Mesendoderm (in vitro differentiated cells): ENCODE results near the gene UMOD.

Experiments used
- DNase-seq: peaks from one replicate; pipeline ENCODE4 v3.0.0; 2013
- H2AK5ac ChIP-seq: 2 replicates; pipeline ENCODE4 v1.6.1; 2013; ENCODE audit warnings: low read length, inconsistent platforms
- H2BK120ac ChIP-seq: 2 replicates; pipeline ENCODE4 v1.6.1; 2013; ENCODE audit warnings: low read depth, mild to moderate bottlenecking, low read length, moderate library complexity, mixed read lengths
- H2BK15ac ChIP-seq: replicated peaks from 2 replicates; pipeline ENCODE4 v1.6.1; 2013; ENCODE audit warnings: low read depth, mild to moderate bottlenecking, moderate library complexity
- H2BK5ac ChIP-seq: 2 replicates; pipeline ENCODE4 v1.6.1; 2013; ENCODE audit warnings: low read length, inconsistent platforms
- H3K18ac ChIP-seq: 2 replicates; pipeline ENCODE4 v1.6.1; 2013; ENCODE audit warnings: mild to moderate bottlenecking, low read length, mixed read lengths
- H3K23ac ChIP-seq: one replicate; pipeline ENCODE4 v1.6.1; 2013; ENCODE audit warnings: low read length
- H3K27ac ChIP-seq: 2 replicates; pipeline ENCODE4 v1.5.1; 2013; ENCODE audit warnings: low read depth, mild to moderate bottlenecking, inconsistent platforms, low read length, moderate library complexity
- H3K27me3 ChIP-seq: 2 replicates; pipeline ENCODE4 v1.6.1; 2013; ENCODE audit warnings: low read length, control low read depth, mild to moderate bottlenecking, inconsistent platforms; ENCODE audit not compliant: insufficient read depth, poor library complexity
- H3K36me3 ChIP-seq: 2 replicates; pipeline ENCODE4 v1.6.1; 2013; ENCODE audit warnings: low read length, inconsistent platforms; ENCODE audit not compliant: control insufficient read depth, insufficient read depth
- H3K4ac ChIP-seq: one replicate; pipeline ENCODE4 v1.6.1; 2013; ENCODE audit warnings: low read depth, mild to moderate bottlenecking, low read length, moderate library complexity
- H3K4me1 ChIP-seq: 2 replicates; pipeline ENCODE4 v1.6.1; 2013; ENCODE audit warnings: low read depth, low read length, inconsistent platforms; ENCODE audit not compliant: control insufficient read depth
- H3K4me2 ChIP-seq: 2 replicates; pipeline ENCODE4 v1.6.1; 2013; ENCODE audit warnings: low read length
- H3K4me3 ChIP-seq: 2 replicates; pipeline ENCODE4 v1.5.1; 2013; ENCODE audit warnings: mild to moderate bottlenecking, low read length
- H3K56ac ChIP-seq: one replicate; pipeline ENCODE4 v1.6.1; 2013; ENCODE audit warnings: low read length
- H3K79me1 ChIP-seq: 2 replicates; pipeline ENCODE4 v1.6.1; 2013; ENCODE audit warnings: low read length, inconsistent platforms
- H3K79me2 ChIP-seq: 2 replicates; pipeline ENCODE4 v1.6.1; 2013; ENCODE audit warnings: mild to moderate bottlenecking, low read length; ENCODE audit not compliant: control insufficient read depth, insufficient read depth
- H3K9ac ChIP-seq: 2 replicates; pipeline ENCODE4 v1.6.1; 2013; ENCODE audit warnings: low read length, inconsistent platforms
- H4K5ac ChIP-seq: one replicate; pipeline ENCODE4 v1.6.1; 2013; ENCODE audit warnings: low read length
- H4K8ac ChIP-seq: one replicate; pipeline ENCODE4 v1.6.1; 2013; ENCODE audit warnings: low read depth, mild to moderate bottlenecking, control low read depth, low read length, moderate library complexity
- WGBS: extraction: QIAGEN DNeasy Blood & Tissue Kit; methylation state at CpG from one replicate; pipeline ENCODE4 v1.1.7; 2013; ENCODE audit warnings: low lambda C conversion rate, missing lambda C conversion rate; ENCODE audit not compliant: insufficient coverage; ENCODE audit errors: extremely low coverage; 5-methylcytosine and 5-hydroxymethylcytosine counted together

Gene UMOD

DNA sequence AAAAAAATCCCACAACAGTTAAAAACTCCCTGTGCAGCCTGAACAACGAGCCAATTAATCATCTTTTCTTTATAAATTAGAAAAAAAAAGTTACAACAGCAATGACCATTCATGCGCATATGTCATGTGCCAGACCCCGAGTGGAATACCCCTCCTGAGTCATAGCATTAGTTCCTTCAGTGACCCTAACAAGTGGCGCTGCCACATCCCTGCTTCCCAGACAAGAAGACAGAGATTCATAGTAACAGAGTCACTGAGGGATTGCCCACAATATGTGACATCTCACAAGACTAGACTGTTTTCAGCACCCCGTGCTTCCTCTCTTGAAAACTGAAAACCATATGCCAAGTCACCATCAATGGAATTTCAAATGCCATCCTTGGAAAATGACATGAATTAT is 7.9 kb downstream of the UMOD start:
- H3K36me3 ChIP-seq, result no peaks in the 10 kb centered on the region
- no peak overlapping the region for H4K5ac ChIP-seq
- no peak overlapping the region for H3K18ac ChIP-seq
- no peaks in the 10 kb centered on the region for H3K79me2 ChIP-seq
- H2AK5ac ChIP-seq, result no peak overlapping the region
- no peaks in the 10 kb centered on the region for H3K79me1 ChIP-seq
- no peak for DNase-seq
- no peak overlapping the region for H4K8ac ChIP-seq
- H3K4me3 ChIP-seq, result no peak overlapping the region
- H2BK120ac ChIP-seq, result no peak overlapping the region
- no peaks in the 10 kb centered on the region for H3K27me3 ChIP-seq
- H2BK5ac ChIP-seq, result no peak overlapping the region
- WGBS, result no CpG with 5 or more reads among the region's 5 CpGs
- H2BK15ac ChIP-seq, result no peak overlapping the region
- H3K4ac ChIP-seq, result no peak overlapping the region
- no peaks in the 10 kb centered on the region for H3K4me1 ChIP-seq
- no peak overlapping the region for H3K27ac ChIP-seq
- no peak overlapping the region for H3K9ac ChIP-seq
- H3K23ac ChIP-seq, result no peak overlapping the region
- H3K56ac ChIP-seq, result no peak overlapping the region
- H3K4me2 ChIP-seq, result no peak overlapping the region

DNA sequence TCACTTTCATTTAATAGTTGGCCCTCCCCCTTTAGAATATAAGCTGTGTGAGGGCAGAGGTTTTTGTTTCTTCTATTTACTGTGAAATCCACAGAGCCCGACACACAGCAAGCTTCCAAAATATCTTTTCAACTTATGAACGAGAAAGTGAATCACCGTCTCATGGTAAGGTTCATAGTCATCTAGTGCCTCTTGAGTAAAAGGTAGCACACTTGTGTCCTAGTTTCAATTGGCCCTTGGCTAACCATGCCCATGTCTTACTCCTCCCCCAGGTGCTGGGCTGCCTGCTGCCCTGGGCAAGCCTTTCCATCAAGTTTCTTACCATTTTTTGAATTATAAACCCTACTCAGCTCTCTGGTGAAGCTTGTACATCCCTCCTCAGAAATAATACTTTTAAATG is 12.8 kb downstream of the UMOD start:
- Histone ChIP-seq H3K56ac (no peak overlapping the region), H3K79me1 (no peaks in the 10 kb centered on the region), H3K23ac (no peak overlapping the region), H3K4me3 (no peak overlapping the region), H2BK120ac (no peak overlapping the region), H2AK5ac (no peak overlapping the region), H3K4me1 (no peaks in the 10 kb centered on the region), H3K18ac (no peak overlapping the region), H3K27ac (no peak overlapping the region), H2BK15ac (no peak overlapping the region), H3K36me3 (no peaks in the 10 kb centered on the region), H3K79me2 (no peaks in the 10 kb centered on the region), H3K4ac (no peak overlapping the region), H3K4me2 (no peak overlapping the region), H2BK5ac (no peak overlapping the region), H4K5ac (no peak overlapping the region), H3K27me3 (no peaks in the 10 kb centered on the region), H3K9ac (no peak overlapping the region), H4K8ac (no peak overlapping the region)
- no peak for DNase-seq
- no CpG with 5 or more reads among the region's 3 CpGs for WGBS

DNA sequence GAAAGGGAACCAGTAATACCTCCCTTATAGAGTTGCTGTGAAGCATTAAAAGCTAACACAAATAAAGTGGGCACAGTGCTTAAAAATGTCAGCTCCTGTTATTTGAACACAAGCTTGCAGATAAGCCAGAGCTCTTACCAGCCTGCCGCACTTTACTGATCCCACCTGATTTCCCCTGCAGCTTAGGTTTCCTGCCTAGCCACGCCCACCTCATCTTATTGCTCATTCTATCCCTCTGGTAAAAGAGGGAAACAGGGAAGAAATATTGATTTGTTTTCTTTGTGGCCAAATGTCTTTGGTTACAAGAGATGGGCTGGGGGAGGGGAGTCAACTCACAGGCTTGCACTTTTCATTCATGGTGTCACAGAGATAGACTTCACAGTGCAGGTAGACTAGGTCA is 15.6 kb downstream of the UMOD start:
- Histone ChIP-seq H3K36me3 (no peaks in the 10 kb centered on the region), H3K18ac (no peak overlapping the region), H3K79me2 (no peaks in the 10 kb centered on the region), H3K4me2 (no peak overlapping the region), H2BK120ac (no peak overlapping the region), H4K5ac (no peak overlapping the region), H3K79me1 (no peaks in the 10 kb centered on the region), H3K9ac (no peak overlapping the region), H3K4me1 (no peaks in the 10 kb centered on the region), H3K4me3 (no peak overlapping the region), H3K27ac (no peak overlapping the region), H3K23ac (no peak overlapping the region), H2BK5ac (no peak overlapping the region), H2BK15ac (no peak overlapping the region), H4K8ac (no peak overlapping the region), H3K56ac (no peak overlapping the region), H2AK5ac (no peak overlapping the region), H3K27me3 (no peaks in the 10 kb centered on the region), H3K4ac (no peak overlapping the region)
- DNase-seq, result no peak
- no CpG with 5 or more reads among the region's 2 CpGs for WGBS

DNA sequence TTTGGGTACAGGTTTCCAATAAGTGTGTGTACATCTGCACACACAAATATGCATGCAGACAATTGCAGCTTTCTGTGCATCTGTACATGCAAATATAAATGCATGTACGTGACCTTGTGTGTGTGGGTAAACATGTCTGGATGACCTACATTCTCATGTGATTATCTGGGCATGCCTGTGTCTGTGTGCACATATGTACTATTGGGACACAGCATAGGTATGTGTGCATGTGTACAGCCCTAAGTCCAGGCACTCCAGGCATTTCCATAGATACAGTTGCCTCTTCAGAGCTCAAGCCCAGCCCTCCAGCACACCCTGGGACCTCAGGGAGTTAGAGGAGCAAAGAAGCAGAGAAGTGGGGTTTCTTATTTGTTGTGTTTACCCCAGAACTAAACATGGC is 18.1 kb downstream of the UMOD start:
- no peak overlapping the region for H4K8ac ChIP-seq
- no peak overlapping the region for H3K56ac ChIP-seq
- H3K4me2 ChIP-seq, result no peak overlapping the region
- no peak overlapping the region for H3K4me3 ChIP-seq
- DNase-seq, result no peak
- no peaks in the 10 kb centered on the region for H3K79me2 ChIP-seq
- H4K5ac ChIP-seq, result no peak overlapping the region
- no peak overlapping the region for H3K23ac ChIP-seq
- no peak overlapping the region for H3K18ac ChIP-seq
- H2BK15ac ChIP-seq, result no peak overlapping the region
- WGBS, result no CpG with 5 or more reads among the region's 1 CpG
- H3K4ac ChIP-seq, result no peak overlapping the region
- H3K27ac ChIP-seq, result no peak overlapping the region
- H2BK120ac ChIP-seq, result no peak overlapping the region
- H2BK5ac ChIP-seq, result no peak overlapping the region
- no peak overlapping the region for H3K9ac ChIP-seq
- H3K36me3 ChIP-seq, result no peaks in the 10 kb centered on the region
- no peaks in the 10 kb centered on the region for H3K27me3 ChIP-seq
- no peaks in the 10 kb centered on the region for H3K4me1 ChIP-seq
- no peaks in the 10 kb centered on the region for H3K79me1 ChIP-seq
- H2AK5ac ChIP-seq, result no peak overlapping the region

DNA sequence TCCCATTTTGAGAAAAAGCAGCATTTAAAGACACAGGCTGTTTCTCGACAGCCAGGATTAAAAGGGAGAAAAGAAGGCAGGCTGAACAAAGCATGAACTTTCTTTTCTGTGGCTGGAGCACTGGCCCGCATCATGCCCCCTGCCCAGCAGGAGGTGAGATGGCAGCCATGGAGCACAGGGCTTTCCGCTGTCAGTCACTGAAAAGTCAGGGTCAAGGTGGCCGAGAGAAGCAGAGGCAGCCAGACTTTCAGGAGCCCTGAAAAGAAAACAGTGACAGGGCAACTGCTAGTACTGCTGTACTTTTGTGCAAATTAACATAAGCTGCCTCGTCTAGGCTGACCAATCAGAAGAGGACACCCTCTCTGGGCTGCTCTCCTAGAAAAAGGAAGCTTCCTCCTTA is 19.4 kb downstream of the UMOD start:
- no peak overlapping the region for H2BK120ac ChIP-seq
- H4K5ac ChIP-seq, result no peak overlapping the region
- H4K8ac ChIP-seq, result no peak overlapping the region
- no peaks in the 10 kb centered on the region for H3K36me3 ChIP-seq
- H2AK5ac ChIP-seq, result no peak overlapping the region
- H3K9ac ChIP-seq, result no peak overlapping the region
- H3K23ac ChIP-seq, result no peak overlapping the region
- H3K27ac ChIP-seq, result no peak overlapping the region
- H3K4me2 ChIP-seq, result no peak overlapping the region
- H3K4me3 ChIP-seq, result no peak overlapping the region
- H3K79me2 ChIP-seq, result no peaks in the 10 kb centered on the region
- no peaks in the 10 kb centered on the region for H3K4me1 ChIP-seq
- no peak overlapping the region for H3K18ac ChIP-seq
- H3K4ac ChIP-seq, result no peak overlapping the region
- no CpG with 5 or more reads among the region's 5 CpGs for WGBS
- H2BK5ac ChIP-seq, result no peak overlapping the region
- no peak for DNase-seq
- H3K56ac ChIP-seq, result no peak overlapping the region
- H2BK15ac ChIP-seq, result no peak overlapping the region
- no peaks in the 10 kb centered on the region for H3K79me1 ChIP-seq
- H3K27me3 ChIP-seq, result no peaks in the 10 kb centered on the region

DNA sequence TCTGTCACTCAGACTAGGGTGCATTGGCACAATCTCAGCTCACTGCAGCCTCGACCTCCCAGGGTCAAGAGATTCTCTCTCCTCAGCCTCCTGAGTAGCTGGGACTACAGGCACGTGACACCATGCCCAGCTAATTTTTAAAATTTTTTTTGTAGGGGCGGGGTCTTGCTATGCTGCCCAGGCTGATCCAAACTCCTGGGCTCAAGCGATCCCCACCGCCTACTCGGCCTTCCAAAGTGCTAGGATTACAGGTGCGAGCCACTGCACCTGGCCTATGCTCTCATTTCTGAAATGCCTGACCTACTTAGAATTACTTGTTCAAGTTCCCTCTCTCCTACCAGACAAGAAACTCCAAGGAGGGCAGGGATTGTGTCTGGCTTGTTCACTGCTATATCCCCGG is 20.1 kb downstream of the UMOD start:
- Histone ChIP-seq H3K79me1 (no peaks in the 10 kb centered on the region), H3K4me3 (no peak overlapping the region), H3K27me3 (no peaks in the 10 kb centered on the region), H4K5ac (no peak overlapping the region), H3K56ac (no peak overlapping the region), H3K4me1 (no peaks in the 10 kb centered on the region), H3K4me2 (no peak overlapping the region), H3K23ac (no peak overlapping the region), H3K9ac (no peak overlapping the region), H2BK5ac (no peak overlapping the region), H3K36me3 (no peaks in the 10 kb centered on the region), H2AK5ac (no peak overlapping the region), H4K8ac (no peak overlapping the region), H3K27ac (no peak overlapping the region), H3K79me2 (no peaks in the 10 kb centered on the region), H2BK120ac (no peak overlapping the region), H3K4ac (no peak overlapping the region), H3K18ac (no peak overlapping the region), H2BK15ac (no peak overlapping the region)
- DNase-seq, result no peak
- WGBS, result no CpG with 5 or more reads among the region's 8 CpGs
